HepG2 (cell line): ENCODE data around the gene KBTBD3. TPM values are rescaled to one million over a fixed set of nuclear protein-coding genes. Genes with fewer than 3 reads are reported as not detected.

Experiments used
- BRCA1 ChIP-seq: sonication (generic); formaldehyde crosslinking; IDR thresholded peaks from 2 replicates; pipeline ENCODE4 v1.4.0; 2020; ENCODE audit warnings: missing genetic modification reagents
- CBX1 ChIP-seq: IDR thresholded peaks from one replicate; pipeline ENCODE4 v1.6.1; 2016; ENCODE audit warnings: antibody characterized with exemption, low read depth
- HNF4G ChIP-seq, 2 experiments: sonication (generic) in 1 of 2; formaldehyde crosslinking in 1 of 2; IDR thresholded peaks; 2 replicates each; pipeline versions ENCODE4 v1.4.0 to v1.6.1; 2011 to 2020; ENCODE audit warnings: borderline replicate concordance in 2 of 2, low read depth in 2 of 2, mild to moderate bottlenecking in 2 of 2, low read length in 1 of 2, missing genetic modification reagents in 1 of 2, moderate library complexity in 1 of 2
- KDM4B ChIP-seq: sonication (generic); formaldehyde crosslinking; IDR thresholded peaks from 2 replicates; pipeline ENCODE4 v1.4.0; 2020; ENCODE audit warnings: missing genetic modification reagents
- MAFF ChIP-seq: IDR thresholded peaks from 2 replicates; pipeline ENCODE4 v1.6.1; 2011; ENCODE audit warnings: low read depth, low read length, improper control_type of control experiment
- NFIB ChIP-seq: sonication (generic); formaldehyde crosslinking; IDR thresholded peaks from 2 replicates; pipeline ENCODE4 v1.9.0; 2021; ENCODE audit warnings: missing genetic modification reagents, mild to moderate bottlenecking, borderline replicate concordance
- NR2F2 ChIP-seq: IDR thresholded peaks from 2 replicates; pipeline ENCODE4 v1.6.1; 2012; ENCODE audit warnings: low read depth, inconsistent platforms, borderline replicate concordance
- SIN3A ChIP-seq: IDR thresholded peaks from 2 replicates; pipeline ENCODE4 v1.6.1; 2011; ENCODE audit warnings: low read depth, mild to moderate bottlenecking, control low read depth, low read length, borderline replicate concordance
- SPEN ChIP-seq: sonication (generic); formaldehyde crosslinking; IDR thresholded peaks from 2 replicates; pipeline ENCODE4 v1.5.1; 2020; ENCODE audit warnings: low read depth, mild to moderate bottlenecking, missing genetic modification reagents
- ZFP1 ChIP-seq: IDR thresholded peaks from 2 replicates; pipeline ENCODE4 v1.6.1; 2016
- ZNF17 ChIP-seq: sonication (generic); formaldehyde crosslinking; IDR thresholded peaks from 2 replicates; pipeline ENCODE4 v1.5.0; 2020; ENCODE audit warnings: mild to moderate bottlenecking, missing genetic modification reagents
- ZNF556 ChIP-seq: sonication (generic); formaldehyde crosslinking; IDR thresholded peaks from 2 replicates; pipeline ENCODE4 v1.4.0; 2020; ENCODE audit warnings: mild to moderate bottlenecking, missing genetic modification reagents, borderline replicate concordance
- ZNF670 ChIP-seq: sonication (generic); formaldehyde crosslinking; IDR thresholded peaks from 2 replicates; pipeline ENCODE4 v1.8.0; 2022; ENCODE audit warnings: mild to moderate bottlenecking, missing genetic modification reagents, borderline replicate concordance
- polyA plus RNA-seq, 8 experiments: library from polyadenylated mRNA; depleted of rRNA in 3 of 8; stranded (reverse) in 7 of 8; unstranded in 1 of 8; fragments of >200 nt; fragmentation: Illumina TruSeq in 4 of 8; extraction: Trizol in 4 of 8; gene quantifications; 2 replicates each; pipeline versions ENCODE4 v1.2.1 to v1.2.3, GENCODE V29; 2011 to 2016; ENCODE audit warnings: low read depth in 4 of 8, missing spikeins in 1 of 8, mixed read lengths in 1 of 8; ENCODE audit not compliant: insufficient read depth in 1 of 8
- total RNA-seq, 5 experiments: library from RNA; depleted of rRNA; stranded (reverse); fragments of >200 nt; fragmentation: Illumina TruSeq; extraction: Trizol; gene quantifications; 2 replicates each; pipeline ENCODE4 v1.2.3, GENCODE V29; 2016; ENCODE audit warnings: low read depth in 1 of 5
- TF ChIP-seq, protein P1 (sequence below): sonication (generic); formaldehyde crosslinking; IDR thresholded peaks from 2 replicates; pipeline ENCODE4 v1.9.0; 2021; ENCODE audit warnings: missing genetic modification reagents, mild to moderate bottlenecking, borderline replicate concordance
- TF ChIP-seq, protein P2 (sequence below): sonication (generic); formaldehyde crosslinking; IDR thresholded peaks from 2 replicates; pipeline ENCODE4 v1.5.0; 2020; ENCODE audit warnings: mild to moderate bottlenecking, low read depth, missing genetic modification reagents, borderline replicate concordance
- TF ChIP-seq, protein P3 (sequence below): sonication (generic); formaldehyde crosslinking; IDR thresholded peaks from 2 replicates; pipeline ENCODE4 v1.4.0; 2020; ENCODE audit warnings: mild to moderate bottlenecking, low read depth, missing genetic modification reagents
- TF ChIP-seq, protein P4 (sequence below): sonication (generic); formaldehyde crosslinking; IDR thresholded peaks from 2 replicates; pipeline ENCODE4 v1.4.0; 2020; ENCODE audit warnings: missing genetic modification reagents
- TF ChIP-seq, protein P5 (sequence below): sonication (generic); formaldehyde crosslinking; IDR thresholded peaks from 2 replicates; pipeline ENCODE4 v1.8.0; 2022; ENCODE audit warnings: mild to moderate bottlenecking, missing genetic modification reagents, borderline replicate concordance

The KBTBD3 gene
- total and polyA plus RNA-seq, 2 of the 13 experiments (the other 11 are each of a cell fraction or from before 2014, with no cell fraction given): 1.8 to 7.4 TPM

DNA sequence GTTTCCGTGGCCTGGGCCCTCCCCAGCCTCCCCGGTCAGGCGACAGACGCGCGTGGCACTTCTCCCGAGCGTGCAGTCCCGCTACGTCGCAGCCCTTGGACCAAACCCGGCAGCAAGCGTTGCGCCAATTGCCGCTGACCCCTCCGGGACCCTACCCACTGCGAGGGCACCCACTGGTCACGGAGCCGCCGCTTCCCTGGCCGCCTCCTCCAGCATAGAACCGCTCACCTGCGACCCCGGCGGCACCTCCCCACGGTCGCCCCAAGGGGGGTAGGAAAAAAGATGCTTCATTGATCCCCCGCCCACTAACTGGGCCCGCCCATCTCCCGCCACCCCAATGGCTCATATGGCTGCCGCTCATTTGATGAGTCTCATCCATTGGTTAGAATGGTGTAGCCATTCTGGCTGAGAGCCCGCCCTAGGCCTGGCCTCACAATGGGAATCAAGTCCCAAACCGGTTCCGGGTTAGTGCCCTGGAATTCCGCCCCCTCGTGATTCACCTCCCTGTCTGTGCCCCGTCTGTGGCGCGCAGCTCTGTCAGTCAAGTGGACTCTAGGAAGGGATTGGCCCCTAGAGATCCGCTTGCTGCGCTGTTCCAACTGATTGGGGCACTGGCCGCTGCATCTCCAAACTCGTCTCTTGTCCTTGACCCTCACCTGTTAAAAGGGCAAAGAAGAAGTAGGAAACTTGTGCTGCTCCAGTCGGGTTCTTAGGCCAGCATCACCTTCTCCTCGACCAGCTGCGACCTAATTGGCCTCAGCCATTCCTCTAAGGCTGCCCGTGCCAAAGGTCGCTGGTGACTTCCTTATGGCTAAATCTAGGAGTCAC lies 55.0 kb downstream of the KBTBD3 start, which contains the start of gene MSANTD4 (continued):
- TF ChIP-seq ZNF670 (no peak), ZNF556 (CRISPR knock-in tag) (peak; percentile 62; the same call in 1 of the 2 replicates), BRCA1 (CRISPR knock-in tag) (no peak), NFIB (CRISPR knock-in tag) (no peak), ZNF17 (CRISPR knock-in tag) (no peak), CBX1 (no peak), SPEN (peak; percentile 49; the same call in 1 of the 2 replicates), MAFF (0 out of 2 replicates have a peak, but pooled peaks have one; percentile 2), ZFP1 (CRISPR knock-in tag) (no peak), KDM4B (CRISPR knock-in tag) (no peak), NR2F2 (0 out of 2 replicates have a peak, but pooled peaks have one; percentile 41), SIN3A (no peak), HNF4G (IDR thresholded peaks at IDR 0.05; ENCODE audit: borderline replicate concordance, low read depth, low read length) (no peak), HNF4G (CRISPR knock-in tag; IDR thresholded peaks at IDR 0.05; ENCODE audit: borderline replicate concordance, low read depth) (no peak)
- TF ChIP-seq, protein P1, sequence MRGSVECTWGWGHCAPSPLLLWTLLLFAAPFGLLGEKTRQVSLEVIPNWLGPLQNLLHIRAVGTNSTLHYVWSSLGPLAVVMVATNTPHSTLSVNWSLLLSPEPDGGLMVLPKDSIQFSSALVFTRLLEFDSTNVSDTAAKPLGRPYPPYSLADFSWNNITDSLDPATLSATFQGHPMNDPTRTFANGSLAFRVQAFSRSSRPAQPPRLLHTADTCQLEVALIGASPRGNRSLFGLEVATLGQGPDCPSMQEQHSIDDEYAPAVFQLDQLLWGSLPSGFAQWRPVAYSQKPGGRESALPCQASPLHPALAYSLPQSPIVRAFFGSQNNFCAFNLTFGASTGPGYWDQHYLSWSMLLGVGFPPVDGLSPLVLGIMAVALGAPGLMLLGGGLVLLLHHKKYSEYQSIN (CRISPR knock-in tag): no peak
- TF ChIP-seq, protein P2, sequence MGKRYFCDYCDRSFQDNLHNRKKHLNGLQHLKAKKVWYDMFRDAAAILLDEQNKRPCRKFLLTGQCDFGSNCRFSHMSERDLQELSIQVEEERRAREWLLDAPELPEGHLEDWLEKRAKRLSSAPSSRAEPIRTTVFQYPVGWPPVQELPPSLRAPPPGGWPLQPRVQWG (CRISPR knock-in tag): no peak
- TF ChIP-seq, protein P3, sequence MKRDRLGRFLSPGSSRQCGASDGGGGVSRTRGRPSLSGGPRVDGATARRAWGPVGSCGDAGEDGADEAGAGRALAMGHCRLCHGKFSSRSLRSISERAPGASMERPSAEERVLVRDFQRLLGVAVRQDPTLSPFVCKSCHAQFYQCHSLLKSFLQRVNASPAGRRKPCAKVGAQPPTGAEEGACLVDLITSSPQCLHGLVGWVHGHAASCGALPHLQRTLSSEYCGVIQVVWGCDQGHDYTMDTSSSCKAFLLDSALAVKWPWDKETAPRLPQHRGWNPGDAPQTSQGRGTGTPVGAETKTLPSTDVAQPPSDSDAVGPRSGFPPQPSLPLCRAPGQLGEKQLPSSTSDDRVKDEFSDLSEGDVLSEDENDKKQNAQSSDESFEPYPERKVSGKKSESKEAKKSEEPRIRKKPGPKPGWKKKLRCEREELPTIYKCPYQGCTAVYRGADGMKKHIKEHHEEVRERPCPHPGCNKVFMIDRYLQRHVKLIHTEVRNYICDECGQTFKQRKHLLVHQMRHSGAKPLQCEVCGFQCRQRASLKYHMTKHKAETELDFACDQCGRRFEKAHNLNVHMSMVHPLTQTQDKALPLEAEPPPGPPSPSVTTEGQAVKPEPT (CRISPR knock-in tag): no peak
- TF ChIP-seq, protein P4, sequence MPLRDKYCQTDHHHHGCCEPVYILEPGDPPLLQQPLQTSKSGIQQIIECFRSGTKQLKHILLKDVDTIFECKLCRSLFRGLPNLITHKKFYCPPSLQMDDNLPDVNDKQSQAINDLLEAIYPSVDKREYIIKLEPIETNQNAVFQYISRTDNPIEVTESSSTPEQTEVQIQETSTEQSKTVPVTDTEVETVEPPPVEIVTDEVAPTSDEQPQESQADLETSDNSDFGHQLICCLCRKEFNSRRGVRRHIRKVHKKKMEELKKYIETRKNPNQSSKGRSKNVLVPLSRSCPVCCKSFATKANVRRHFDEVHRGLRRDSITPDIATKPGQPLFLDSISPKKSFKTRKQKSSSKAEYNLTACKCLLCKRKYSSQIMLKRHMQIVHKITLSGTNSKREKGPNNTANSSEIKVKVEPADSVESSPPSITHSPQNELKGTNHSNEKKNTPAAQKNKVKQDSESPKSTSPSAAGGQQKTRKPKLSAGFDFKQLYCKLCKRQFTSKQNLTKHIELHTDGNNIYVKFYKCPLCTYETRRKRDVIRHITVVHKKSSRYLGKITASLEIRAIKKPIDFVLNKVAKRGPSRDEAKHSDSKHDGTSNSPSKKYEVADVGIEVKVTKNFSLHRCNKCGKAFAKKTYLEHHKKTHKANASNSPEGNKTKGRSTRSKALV: no peak
- TF ChIP-seq, protein P5, sequence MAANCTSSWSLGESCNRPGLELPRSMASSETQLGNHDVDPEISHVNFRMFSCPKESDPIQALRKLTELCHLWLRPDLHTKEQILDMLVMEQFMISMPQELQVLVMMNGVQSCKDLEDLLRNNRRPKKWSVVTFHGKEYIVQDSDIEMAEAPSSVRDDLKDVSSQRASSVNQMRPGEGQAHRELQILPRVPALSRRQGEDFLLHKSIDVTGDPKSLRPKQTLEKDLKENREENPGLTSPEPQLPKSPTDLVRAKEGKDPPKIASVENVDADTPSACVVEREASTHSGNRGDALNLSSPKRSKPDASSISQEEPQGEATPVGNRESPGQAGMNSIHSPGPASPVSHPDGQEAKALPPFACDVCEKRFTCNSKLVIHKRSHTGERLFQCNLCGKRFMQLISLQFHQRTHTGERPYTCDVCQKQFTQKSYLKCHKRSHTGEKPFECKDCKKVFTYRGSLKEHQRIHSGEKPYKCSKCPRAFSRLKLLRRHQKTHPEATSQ: no peak
